Uterus (tissue), 4 donors: ENCODE results near the gene SLC22A16. TPM values are rescaled to one million over a fixed set of nuclear protein-coding genes. Genes with fewer than 3 reads are reported as not detected.

ENCODE experiments used
- DNase-seq, 2 donors: peaks; one replicate each; pipeline ENCODE4 v3.0.0-alpha.2; 2019 to 2020
- H3K27ac ChIP-seq, 2 donors: fragments of 200-600 bp; sonication (generic); 1 replicate in 1 of 2; 2 replicates in 1 of 2; pipeline ENCODE4 v1.5.1; 2016 to 2018
- H3K27me3 ChIP-seq, 2 donors: fragments of 200-600 bp; sonication (generic); one replicate each; pipeline ENCODE4 v1.5.1; 2018 to 2019; ENCODE audit warnings: control low read depth in 1 of 2
- H3K36me3 ChIP-seq, 2 donors: fragments of 200-600 bp; sonication (generic); one replicate each; pipeline ENCODE4 v1.5.1; 2019; ENCODE audit warnings: control low read depth in 1 of 2
- H3K4me1 ChIP-seq, 2 donors: fragments of 200-600 bp; sonication (generic); one replicate each; pipeline ENCODE4 v1.5.1; 2018 to 2019; ENCODE audit warnings: control low read depth in 1 of 2
- H3K4me3 ChIP-seq, 2 donors: fragments of 200-600 bp; sonication (generic); 1 replicate in 1 of 2; 2 replicates in 1 of 2; pipeline ENCODE4 v1.5.1; 2018 to 2019; ENCODE audit warnings: mild to moderate bottlenecking in 1 of 2
- H3K9me3 ChIP-seq, 2 donors: fragments of 200-600 bp; sonication (generic); one replicate each; pipeline ENCODE4 v1.5.1; 2019; ENCODE audit warnings: control low read depth in 1 of 2
- POLR2A ChIP-seq, 2 donors: fragments of 450-650 bp; IDR thresholded peaks; one replicate each; pipeline ENCODE4 v1.6.1; 2016; ENCODE audit warnings: antibody characterized with exemption in 2 of 2, mild to moderate bottlenecking in 1 of 2, moderate library complexity in 1 of 2
- intact Hi-C: fragments of 100-400 bp; cut with DNase I; formaldehyde crosslinking; loops from one replicate; pipeline ENCODE4 v1.15.1; 2023; ENCODE audit warnings: low total_unique reads
- total RNA-seq, 4 donors: library from RNA; depleted of rRNA in 3 of 4; stranded (reverse); fragments of >200 nt in 3 of 4; gene quantifications; one replicate each; pipeline versions ENCODE4 v1.1.0 to v1.2.4, GENCODE V29; 2014 to 2023
- TF ChIP-seq, protein P1 (sequence below), 4 experiments: fragments of 200-600 bp in 2 of 4; fragments of 450-650 bp in 2 of 4; sonication (generic) in 2 of 4; IDR thresholded peaks; one replicate each; pipeline ENCODE4 v1.5.1; 2016 to 2019; ENCODE audit warnings: antibody characterized with exemption in 4 of 4, mild to moderate bottlenecking in 2 of 4, moderate library complexity in 1 of 4
- donor health status: DM: yes; HTN: yes; CAD: no.

The SLC22A16 gene, protein sequence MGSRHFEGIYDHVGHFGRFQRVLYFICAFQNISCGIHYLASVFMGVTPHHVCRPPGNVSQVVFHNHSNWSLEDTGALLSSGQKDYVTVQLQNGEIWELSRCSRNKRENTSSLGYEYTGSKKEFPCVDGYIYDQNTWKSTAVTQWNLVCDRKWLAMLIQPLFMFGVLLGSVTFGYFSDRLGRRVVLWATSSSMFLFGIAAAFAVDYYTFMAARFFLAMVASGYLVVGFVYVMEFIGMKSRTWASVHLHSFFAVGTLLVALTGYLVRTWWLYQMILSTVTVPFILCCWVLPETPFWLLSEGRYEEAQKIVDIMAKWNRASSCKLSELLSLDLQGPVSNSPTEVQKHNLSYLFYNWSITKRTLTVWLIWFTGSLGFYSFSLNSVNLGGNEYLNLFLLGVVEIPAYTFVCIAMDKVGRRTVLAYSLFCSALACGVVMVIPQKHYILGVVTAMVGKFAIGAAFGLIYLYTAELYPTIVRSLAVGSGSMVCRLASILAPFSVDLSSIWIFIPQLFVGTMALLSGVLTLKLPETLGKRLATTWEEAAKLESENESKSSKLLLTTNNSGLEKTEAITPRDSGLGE
- total RNA-seq, result 10 to 100 TPM in 1 of 4 donors, 1 to 10 TPM in 1, not detected in 2; 2.9 to 10.8 TPM

- DNase-seq, result no peak
Observed at GRCh38 chr6:110476046-110476849, at the start of gene SLC22A16. SLC22A16 (minus strand) TSS chr6:110476613; CDS start chr6:110476574, 39 bp downstream.

GRCh38 chr6:110525001-110525400 is 48.6 kb upstream of the SLC22A16 start:
- Histone ChIP-seq H3K27me3 (no peaks in the 10 kb centered on the region), H3K9me3 (no peaks in the 10 kb centered on the region), H3K4me3 (no peak overlapping the region), H3K27ac (no peak overlapping the region), H3K36me3 (no peaks in the 10 kb centered on the region), H3K4me1 (no peaks in the 10 kb centered on the region)
- no peak for DNase-seq
- intact Hi-C loops, result no loop called here
- no peak for TF ChIP-seq POLR2A (IDR thresholded peaks at IDR 0.05)
- TF ChIP-seq, protein P1, sequence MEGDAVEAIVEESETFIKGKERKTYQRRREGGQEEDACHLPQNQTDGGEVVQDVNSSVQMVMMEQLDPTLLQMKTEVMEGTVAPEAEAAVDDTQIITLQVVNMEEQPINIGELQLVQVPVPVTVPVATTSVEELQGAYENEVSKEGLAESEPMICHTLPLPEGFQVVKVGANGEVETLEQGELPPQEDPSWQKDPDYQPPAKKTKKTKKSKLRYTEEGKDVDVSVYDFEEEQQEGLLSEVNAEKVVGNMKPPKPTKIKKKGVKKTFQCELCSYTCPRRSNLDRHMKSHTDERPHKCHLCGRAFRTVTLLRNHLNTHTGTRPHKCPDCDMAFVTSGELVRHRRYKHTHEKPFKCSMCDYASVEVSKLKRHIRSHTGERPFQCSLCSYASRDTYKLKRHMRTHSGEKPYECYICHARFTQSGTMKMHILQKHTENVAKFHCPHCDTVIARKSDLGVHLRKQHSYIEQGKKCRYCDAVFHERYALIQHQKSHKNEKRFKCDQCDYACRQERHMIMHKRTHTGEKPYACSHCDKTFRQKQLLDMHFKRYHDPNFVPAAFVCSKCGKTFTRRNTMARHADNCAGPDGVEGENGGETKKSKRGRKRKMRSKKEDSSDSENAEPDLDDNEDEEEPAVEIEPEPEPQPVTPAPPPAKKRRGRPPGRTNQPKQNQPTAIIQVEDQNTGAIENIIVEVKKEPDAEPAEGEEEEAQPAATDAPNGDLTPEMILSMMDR (IDR thresholded peaks at IDR 0.05), result no peak

More at GRCh38 chr6:110476046-110476849, at the start of gene SLC22A16:
- intact Hi-C loops, result no loop called here
- H3K4me1 ChIP-seq, result no peaks in the 10 kb centered on the region
- H3K36me3 ChIP-seq, result no peaks in the 10 kb centered on the region
- H3K9me3 ChIP-seq, result no peaks in the 10 kb centered on the region
- H3K27ac ChIP-seq, result peak within 1 kb of the TSS in 1 of 2 donors; percentile 21
- H3K4me3 ChIP-seq, result peak within 1 kb of the TSS; percentile 29
- no peaks in the 10 kb centered on the region for H3K27me3 ChIP-seq
- TF ChIP-seq POLR2A (IDR thresholded peaks at IDR 0.05), result no peak
- TF ChIP-seq, protein P1 (IDR thresholded peaks at IDR 0.05), result no peak

DNA sequence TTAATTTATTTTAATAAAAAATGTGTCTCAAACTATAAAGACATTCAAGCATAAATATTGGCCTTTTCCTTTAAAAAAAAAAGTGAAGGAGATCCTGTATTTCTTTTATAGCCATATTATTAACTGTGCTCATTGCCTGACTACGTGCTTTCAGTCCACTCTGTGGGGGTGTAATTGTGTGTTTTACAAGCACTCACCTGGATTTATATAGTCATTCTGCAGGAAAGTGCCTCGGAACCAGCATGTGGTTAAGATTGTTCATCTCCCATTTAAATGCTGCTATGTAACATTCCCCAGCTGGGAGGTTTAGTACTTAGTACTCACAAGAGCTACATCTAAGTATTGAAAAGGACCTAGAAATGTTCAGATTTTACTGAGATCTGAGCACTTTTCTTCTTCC is 47.9 kb upstream of the SLC22A16 start:
- TF ChIP-seq, protein P1 (IDR thresholded peaks at IDR 0.05), result no peak
- no peak for TF ChIP-seq POLR2A (IDR thresholded peaks at IDR 0.05)
- H3K27me3 ChIP-seq, result no peaks in the 10 kb centered on the region
- intact Hi-C loops, result no loop called here
- H3K27ac ChIP-seq, result no peak overlapping the region
- no peaks in the 10 kb centered on the region for H3K36me3 ChIP-seq
- H3K9me3 ChIP-seq, result no peaks in the 10 kb centered on the region
- H3K4me3 ChIP-seq, result no peak overlapping the region
- no peak for DNase-seq
- no peaks in the 10 kb centered on the region for H3K4me1 ChIP-seq

DNA sequence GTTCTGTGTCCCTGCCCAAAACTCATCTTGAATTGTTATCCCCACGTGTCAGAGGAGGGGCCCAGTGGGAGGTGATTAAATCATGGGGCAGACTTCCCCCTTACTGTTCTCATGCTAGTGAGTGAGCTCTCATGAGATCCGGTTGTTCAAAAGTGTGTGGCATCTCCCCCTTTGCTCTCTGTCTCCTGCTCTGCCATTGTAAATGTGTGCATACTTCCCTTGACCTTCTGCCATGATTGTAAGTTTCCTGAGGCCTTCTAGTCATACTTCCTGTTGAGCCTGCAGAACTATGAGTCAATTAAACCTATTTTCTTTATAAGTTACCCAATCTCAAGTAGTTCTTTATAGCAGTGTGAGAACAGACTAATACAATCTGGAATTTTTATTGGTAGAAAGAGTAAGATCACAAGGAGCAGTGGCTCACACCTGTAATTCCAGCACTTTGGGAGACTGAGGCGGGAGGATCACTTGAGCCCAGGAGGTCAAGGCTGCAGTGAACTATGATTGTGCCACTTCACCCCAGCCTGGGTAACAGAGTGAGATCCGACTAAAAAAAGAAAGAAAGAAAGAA is 47.1 kb upstream of the SLC22A16 start:
- Histone ChIP-seq H3K4me1 (no peaks in the 10 kb centered on the region), H3K36me3 (no peaks in the 10 kb centered on the region), H3K27ac (no peak overlapping the region), H3K9me3 (no peaks in the 10 kb centered on the region), H3K27me3 (no peaks in the 10 kb centered on the region), H3K4me3 (no peak overlapping the region)
- intact Hi-C loops, result no loop called here
- TF ChIP-seq, protein P1 (IDR thresholded peaks at IDR 0.05), result no peak
- no peak for TF ChIP-seq POLR2A (IDR thresholded peaks at IDR 0.05)
- no peak for DNase-seq
